Endothelial cell of umbilical vein (primary cell): Measurements from ENCODE around the gene MRPS6. TPM values are rescaled to one million over a fixed set of nuclear protein-coding genes. Genes with fewer than 3 reads are reported as not detected.

Experiments
- BruUV-seq: library from RNA; stranded (reverse); fragments of 400-500 nt; replicated peaks from 2 replicates; lab custom pipeline; 2021; lab: Mats Ljungman, UMichigan
- CTCF ChIA-PET: fragments of 300-600, 350-600 bp; sonication (Branson Sonifier 250); formaldehyde crosslinking; loops from one replicate; lab custom pipeline; 2021; ENCODE audit warnings: antibody characterized with exemption, inconsistent platforms; lab: Charles Lee
- POLR2A ChIA-PET: fragments of 300-600, 350-600 bp; sonication (Branson Sonifier 250); formaldehyde crosslinking; loops from one replicate; lab custom pipeline; 2021; ENCODE audit warnings: antibody characterized with exemption, inconsistent platforms; lab: Charles Lee
- DNase-seq: peaks from one replicate; pipeline ENCODE4 v3.0.0-alpha.2; 2011; ENCODE audit warnings: low read depth, low spot score
- FAIRE-seq: peaks from 2 replicates; lab custom pipeline; 2011; peaks lifted over from hg19 to GRCh38; lab: Jason Lieb, UNC
- H2AFZ ChIP-seq: 2 replicates; pipeline ENCODE4 v1.6.0; 2012; ENCODE audit warnings: low read depth, low read length, control low read depth, inconsistent platforms
- H3K27ac ChIP-seq: 2 replicates; pipeline ENCODE4 v1.5.1; 2011; ENCODE audit warnings: low read depth, mild to moderate bottlenecking, control low read depth, low read length, moderate library complexity; ENCODE audit not compliant: insufficient read depth
- H3K27me3 ChIP-seq, 2 experiments: 2 replicates each; pipeline versions ENCODE4 v1.6.0 to v1.6.1; 2011; ENCODE audit warnings: low read length in 2 of 2, mixed read lengths in 1 of 2; ENCODE audit not compliant: control insufficient read depth in 2 of 2, insufficient read depth in 2 of 2
- H3K36me3 ChIP-seq, 2 experiments: 2 replicates in 1 of 2; 3 replicates in 1 of 2; pipeline ENCODE4 v1.5.1; 2011; ENCODE audit warnings: low read length in 2 of 2, mild to moderate bottlenecking in 1 of 2, moderate library complexity in 1 of 2; ENCODE audit not compliant: control insufficient read depth in 2 of 2, insufficient read depth in 2 of 2; ENCODE audit errors: extremely low read depth in 1 of 2
- H3K4me1 ChIP-seq: 3 replicates; pipeline ENCODE4 v1.5.1; 2011; ENCODE audit warnings: mild to moderate bottlenecking, low read length; ENCODE audit not compliant: control insufficient read depth, insufficient read depth; ENCODE audit errors: extremely low read depth
- H3K4me2 ChIP-seq: 2 replicates; pipeline ENCODE4 v1.6.1; 2011; ENCODE audit warnings: low read length, control low read depth, mixed read lengths; ENCODE audit not compliant: insufficient read depth
- H3K4me3 ChIP-seq, 3 experiments: fragments of 200-600 bp in 1 of 3; sonication (generic), shearing (Covaris generic) in 1 of 3; replicated peaks in 1 of 3; 2 replicates each; pipeline ENCODE4 v1.5.1; 2011 to 2016; ENCODE audit warnings: control low read depth in 3 of 3, low read length in 3 of 3, mild to moderate bottlenecking in 2 of 3, inconsistent platforms in 1 of 3, low read depth in 1 of 3, moderate library complexity in 1 of 3; ENCODE audit not compliant: insufficient read depth in 1 of 3
- H3K79me2 ChIP-seq: 2 replicates; pipeline ENCODE4 v1.6.0; 2012; ENCODE audit warnings: low read length, inconsistent platforms; ENCODE audit not compliant: control insufficient read depth, insufficient read depth
- H3K9ac ChIP-seq: replicated peaks from 2 replicates; pipeline ENCODE3; 2011; ENCODE audit warnings: low read length, control low read depth; ENCODE audit not compliant: insufficient read depth; ENCODE audit errors: extremely low read depth
- H3K9me1 ChIP-seq: replicated peaks from 3 replicates; pipeline ENCODE4 v1.6.0; 2011; ENCODE audit warnings: mild to moderate bottlenecking, low read length; ENCODE audit not compliant: control insufficient read depth, insufficient read depth; ENCODE audit errors: extremely low read depth
- H3K9me3 ChIP-seq: replicated peaks from 2 replicates; pipeline ENCODE4 v1.5.1; 2012; ENCODE audit warnings: low read length, inconsistent platforms; ENCODE audit not compliant: control insufficient read depth, insufficient read depth
- H4K20me1 ChIP-seq: replicated peaks from 2 replicates; pipeline ENCODE3; 2011; ENCODE audit warnings: mild to moderate bottlenecking, low read length; ENCODE audit not compliant: control insufficient read depth, insufficient read depth; ENCODE audit errors: extremely low read depth
- CTCF ChIP-seq, 2 donors: IDR thresholded peaks; 1 replicate in 1 of 2; 2 replicates in 1 of 2; pipeline ENCODE4 v1.5.1; 2011; ENCODE audit warnings: low read length in 2 of 2, mild to moderate bottlenecking in 2 of 2, moderate library complexity in 2 of 2, control low read depth in 1 of 2, inconsistent platforms in 1 of 2, low read depth in 1 of 2; ENCODE audit not compliant: insufficient read depth in 1 of 2; ENCODE audit errors: extremely low read depth in 1 of 2
- FOS ChIP-seq: IDR thresholded peaks from 2 replicates; pipeline ENCODE4 v1.6.1; 2011; ENCODE audit warnings: mild to moderate bottlenecking, low read length, moderate library complexity, borderline replicate concordance; ENCODE audit not compliant: insufficient read depth
- GATA2 ChIP-seq: IDR thresholded peaks from 2 replicates; pipeline ENCODE4 v1.7.0; 2011; ENCODE audit warnings: low read depth, mild to moderate bottlenecking, moderate library complexity, mixed read lengths, low read length; ENCODE audit not compliant: insufficient read length, insufficient read depth
- JUN ChIP-seq: IDR thresholded peaks from 2 replicates; pipeline ENCODE4 v1.6.1; 2011; ENCODE audit warnings: borderline replicate concordance, low read depth; ENCODE audit not compliant: insufficient read length, insufficient read depth
- MAX ChIP-seq: IDR thresholded peaks from 2 replicates; pipeline ENCODE4 v1.6.1; 2011; ENCODE audit not compliant: insufficient read depth, insufficient read length
- MYC ChIP-seq: IDR thresholded peaks from one replicate; pipeline ENCODE4 v1.6.1; 2011; ENCODE audit warnings: mild to moderate bottlenecking, low read depth, low read length
- POLR2A ChIP-seq: IDR thresholded peaks from 2 replicates; pipeline ENCODE4 v1.6.1; 2012; ENCODE audit warnings: low read depth, mild to moderate bottlenecking, control low read depth, low read length
- POLR2AphosphoS5 ChIP-seq: IDR thresholded peaks from 2 replicates; pipeline ENCODE4 v1.6.1; 2012; ENCODE audit warnings: low read depth, mild to moderate bottlenecking, control low read depth, low read length, moderate library complexity; ENCODE audit not compliant: insufficient read depth
- dilution Hi-C: fragments of 300-500 bp; cut with MboI; formaldehyde crosslinking; loops from one replicate; pipeline ENCODE4 v1.15.0; 2019; ENCODE audit warnings: low sequenced_read_pairs; ENCODE audit not compliant: extremely low pct_ligation_motif_present
- intact Hi-C: fragments of 100-400 bp; cut with micrococcal nuclease; formaldehyde crosslinking; loops from one replicate; pipeline ENCODE4 v1.10.0; 2022
- polyA plus RNA-seq, 4 experiments: library from polyadenylated mRNA; depleted of rRNA in 3 of 4; stranded (reverse) in 3 of 4; unstranded in 1 of 4; fragments of >200 nt; gene quantifications; 2 replicates each; pipeline versions ENCODE4 v1.2.1 to v1.2.3, GENCODE V29; 2011 to 2012; ENCODE audit warnings: missing spikeins in 1 of 4
- total RNA-seq: library from RNA; stranded (reverse); gene quantifications from 2 replicates; pipeline ENCODE4 v1.2.3, GENCODE V29; 2021

MRPS6 gene
- total and polyA plus RNA-seq, 2 donors (not counting 3 experiments of a cell fraction or from before 2014, with no cell fraction given): 19.8 to 37.2 TPM

GRCh38 chr21:34027721-34028461, 45.5 kb upstream of the MRPS6 start:
- POLR2A ChIA-PET: no interaction called here
- no TSS peak for BruUV-seq

More at GRCh38 chr21:34027721-34028461, 45.5 kb upstream of the MRPS6 start:
- H4K20me1 ChIP-seq: no peaks in the 10 kb centered on the region
- H3K9me3 ChIP-seq: no peaks in the 10 kb centered on the region
- no peak overlapping the region for H3K27ac ChIP-seq
- H2AFZ ChIP-seq: no peak overlapping the region
- CTCF ChIA-PET: interaction anchor here (1.5 kb wide), 1 partner anchor 104 kb away, joined by 6 read pairs; no protein-coding TSS in a partner anchor
- TF ChIP-seq CTCF (IDR thresholded peaks at IDR 0.05; ENCODE audit: extremely low read depth in 1 of 2, insufficient read depth in 1 of 2, low read depth in 1 of 2, low read length in 2 of 2): no peak
- TF ChIP-seq MYC: no peak
- TF ChIP-seq MAX: no peak
- no peak for TF ChIP-seq POLR2AphosphoS5
- TF ChIP-seq POLR2A: no peak
- TF ChIP-seq GATA2: no peak
- no peak for TF ChIP-seq JUN
- TF ChIP-seq FOS: no peak
- no peaks in the 10 kb centered on the region for H3K9me1 ChIP-seq
- intact Hi-C loops: no loop called here
- no peak overlapping the region for H3K4me2 ChIP-seq
- no peak overlapping the region for H3K9ac ChIP-seq
- FAIRE-seq (no peak), DNase-seq (no peak)
- no peaks in the 10 kb centered on the region for H3K79me2 ChIP-seq
- no peaks in the 10 kb centered on the region for H3K4me1 ChIP-seq
- dilution Hi-C loops: no loop called here
- H3K4me3 ChIP-seq: no peak overlapping the region
- no peaks in the 10 kb centered on the region for H3K36me3 ChIP-seq
- peaks cover 1 to 9% of the 10 kb centered on the region in 2 experiments for H3K27me3 ChIP-seq
